HG03378 (cell line): ENCODE results near the gene COMMD10.

Experiments used
- ATAC-seq: cut with Tn5 transposase; IDR thresholded peaks from one replicate; pipeline ENCODE4 v1.9.1; 2021; ENCODE audit warnings: mild to moderate bottlenecking, moderate library complexity; ENCODE audit not compliant: unreplicated experiment

Gene COMMD10

DNA sequence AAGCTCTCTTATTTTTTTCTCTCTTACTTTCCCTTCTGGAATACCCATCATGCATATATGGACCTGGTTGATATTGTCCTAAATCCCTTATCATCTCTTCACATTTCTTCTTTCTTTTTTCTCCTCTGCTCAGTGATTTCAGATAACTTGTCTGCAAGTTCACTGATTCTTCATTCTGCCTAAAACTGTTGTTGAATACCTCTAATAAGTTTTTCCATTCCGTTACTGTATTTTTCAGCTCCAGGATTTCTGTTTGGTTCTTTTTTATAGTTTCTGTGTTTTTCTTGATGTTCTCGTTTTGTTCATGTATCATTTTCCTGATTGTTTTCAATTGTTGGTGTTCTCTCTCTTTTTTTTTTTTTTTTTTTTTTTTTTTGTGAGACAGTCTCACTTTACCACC lies 203.7 kb downstream of the COMMD10 start:
- no peak for ATAC-seq

- ATAC-seq, result no peak
Observed at GRCh38 chr5:116289276-116289675, 204.5 kb downstream of the COMMD10 start.

DNA sequence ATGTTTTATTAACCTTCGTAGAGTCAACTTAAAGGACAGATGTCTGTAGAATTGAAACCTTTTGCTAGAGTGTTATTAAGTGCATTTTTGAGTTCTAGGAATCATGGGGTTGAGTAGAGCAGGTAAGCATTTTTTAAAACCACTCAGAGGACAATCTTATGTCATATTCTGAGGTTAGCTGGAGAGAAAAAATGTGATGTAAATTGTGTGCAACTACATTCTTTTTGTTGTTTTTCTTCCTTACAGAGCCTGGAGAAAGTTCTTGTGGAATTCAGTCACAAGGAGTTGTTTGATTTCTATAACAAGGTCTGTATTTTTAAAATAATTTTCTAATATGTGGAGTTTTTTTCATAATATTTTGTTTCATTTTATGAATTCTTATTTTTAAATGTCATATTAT lies 206.4 kb downstream of the COMMD10 start:
- no peak for ATAC-seq

GRCh38 chr5:116292321-116292720 lies 207.5 kb downstream of the COMMD10 start:
- no peak for ATAC-seq

DNA sequence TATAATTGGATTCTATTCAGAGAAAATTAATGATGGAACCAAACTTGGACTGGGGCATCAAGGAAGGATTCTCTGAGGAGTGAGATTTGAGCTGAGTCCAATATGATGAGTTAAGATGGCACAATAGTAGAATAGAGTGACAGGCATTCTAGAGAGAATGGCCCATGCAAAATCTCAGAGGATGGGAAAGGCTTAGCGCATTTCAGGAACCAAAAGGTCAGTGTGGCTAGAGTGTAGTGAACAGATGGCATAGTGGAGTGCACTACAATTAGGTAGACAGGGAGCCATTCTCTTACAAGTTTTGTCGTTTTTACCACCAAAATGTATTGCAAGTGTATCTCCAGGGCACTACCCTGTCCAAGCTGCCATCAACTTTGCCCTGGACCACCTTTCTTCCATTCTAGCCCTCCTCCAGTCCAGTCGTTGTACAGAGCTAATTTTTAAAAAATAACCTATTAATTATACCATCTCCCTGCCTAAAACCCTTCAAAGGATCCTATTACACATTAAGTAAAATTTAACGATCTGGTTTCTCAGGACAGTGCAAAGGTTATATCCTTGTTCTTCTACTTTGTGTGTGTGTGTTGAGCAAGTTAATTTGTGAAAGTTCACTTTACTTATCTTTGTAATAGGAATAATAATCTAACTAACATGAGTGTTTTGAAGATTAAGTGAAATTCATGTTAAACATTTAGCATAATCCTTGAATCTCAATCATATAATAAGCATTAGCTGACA lies 211.7 kb downstream of the COMMD10 start:
- no peak for ATAC-seq

- ATAC-seq, result no peak
Observed at GRCh38 chr5:116297296-116297814, 212.5 kb downstream of the COMMD10 start.

- ATAC-seq, result no peak
Observed at GRCh38 chr5:116299746-116300640, 215.2 kb downstream of the COMMD10 start.

- ATAC-seq, result no peak
Observed at GRCh38 chr5:116301110-116301509, 216.3 kb downstream of the COMMD10 start.

DNA sequence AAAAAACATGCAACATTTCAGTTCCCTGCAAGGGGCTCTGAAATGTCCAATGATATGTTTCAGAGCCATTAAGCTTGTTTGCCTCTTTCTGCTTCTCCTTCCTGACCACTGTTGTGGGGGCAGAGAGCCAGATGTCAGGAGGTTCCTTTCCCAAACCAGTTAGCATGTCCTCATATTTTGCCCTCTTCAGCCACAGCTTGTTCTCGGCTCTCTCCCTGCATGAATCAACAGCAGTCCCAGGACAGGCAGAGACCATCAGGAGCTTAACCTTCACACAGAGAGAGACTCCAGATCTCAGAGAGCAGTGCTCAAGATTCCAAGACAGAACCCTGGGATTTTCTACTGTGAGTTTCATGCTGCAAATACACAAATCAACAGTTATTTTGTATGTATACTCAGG lies 218.5 kb downstream of the COMMD10 start:
- ATAC-seq, result no peak

DNA sequence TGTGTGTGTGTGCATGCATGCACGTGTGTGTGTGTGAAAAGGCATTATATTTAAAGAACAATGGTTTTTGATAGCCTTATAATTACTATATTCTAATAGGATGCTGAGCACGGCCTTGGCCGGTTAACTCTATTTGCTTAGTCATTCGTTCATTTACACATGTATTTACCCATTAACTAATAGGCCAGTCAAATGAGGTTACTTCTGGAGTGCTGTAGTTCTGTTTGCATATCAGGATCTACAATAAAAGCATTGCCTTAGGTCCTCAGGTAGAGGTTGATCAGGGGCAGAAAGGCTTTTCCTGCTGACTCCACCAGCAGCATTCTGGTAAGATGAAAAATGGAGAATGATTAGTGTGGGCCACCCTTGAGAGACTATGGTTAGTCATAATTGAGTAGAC lies 219.0 kb downstream of the COMMD10 start:
- no peak for ATAC-seq

DNA sequence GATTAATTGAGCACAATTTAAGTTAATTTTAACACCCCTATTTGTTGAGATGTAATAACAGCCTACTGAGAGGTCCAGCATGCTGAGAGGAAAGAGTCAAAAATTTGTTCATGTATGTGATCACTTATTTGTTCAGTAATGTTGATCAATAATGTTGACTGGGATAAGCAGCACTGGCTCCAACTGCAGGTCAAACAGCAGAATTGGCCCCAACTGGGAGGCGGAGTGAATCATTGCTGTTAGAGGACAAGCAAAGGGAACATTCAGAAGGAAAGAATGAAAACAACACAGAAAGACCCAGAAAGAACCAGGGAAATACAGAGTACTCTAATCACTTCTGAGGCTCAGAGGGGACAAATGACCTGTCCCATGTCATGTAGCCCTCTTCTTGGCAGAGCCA lies 221.1 kb downstream of the COMMD10 start:
- no peak for ATAC-seq

DNA sequence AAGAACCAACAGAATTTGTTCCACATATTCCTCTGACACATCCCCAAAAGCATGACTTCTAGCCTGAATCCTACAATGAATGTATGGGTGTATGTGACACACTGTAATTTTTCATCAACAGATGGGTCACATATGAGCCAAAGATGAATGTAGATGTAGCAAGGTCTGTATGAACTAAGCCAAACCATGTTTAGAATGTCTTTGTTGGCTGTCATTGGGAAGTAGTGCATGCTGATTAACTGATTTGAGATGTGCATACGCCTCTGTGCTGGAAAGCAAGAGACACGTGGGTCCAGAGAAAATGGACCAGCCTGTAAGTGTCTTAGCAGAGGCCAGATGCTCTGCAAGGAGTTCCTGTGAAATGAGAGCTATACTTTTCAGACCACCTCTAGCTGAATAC lies 222.0 kb downstream of the COMMD10 start:
- ATAC-seq, result no peak

DNA sequence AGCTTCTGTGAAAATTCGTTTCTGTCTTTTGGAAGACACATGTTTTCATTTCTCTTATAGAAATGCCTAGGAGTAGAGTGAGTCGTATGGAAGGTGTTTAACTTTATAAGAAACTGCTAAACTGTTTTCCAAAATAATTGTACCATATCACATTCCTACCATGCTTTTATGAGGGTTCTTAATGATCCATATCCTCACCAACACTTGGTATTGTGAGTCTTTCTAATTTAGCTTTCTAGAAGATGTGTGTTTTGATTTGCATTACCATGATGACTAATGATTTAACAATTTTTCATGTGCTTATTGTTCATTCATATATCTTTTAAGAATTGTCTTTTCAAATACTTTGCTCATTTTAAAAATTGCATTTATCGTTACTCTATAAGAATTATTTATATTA lies 223.6 kb downstream of the COMMD10 start:
- no peak for ATAC-seq

- ATAC-seq, result no peak
Observed at GRCh38 chr5:116313366-116313765, 228.5 kb downstream of the COMMD10 start.

GRCh38 chr5:116315531-116315930 lies 230.7 kb downstream of the COMMD10 start:
- no peak for ATAC-seq

GRCh38 chr5:116318091-116318854 lies 233.4 kb downstream of the COMMD10 start:
- ATAC-seq, result no peak

DNA sequence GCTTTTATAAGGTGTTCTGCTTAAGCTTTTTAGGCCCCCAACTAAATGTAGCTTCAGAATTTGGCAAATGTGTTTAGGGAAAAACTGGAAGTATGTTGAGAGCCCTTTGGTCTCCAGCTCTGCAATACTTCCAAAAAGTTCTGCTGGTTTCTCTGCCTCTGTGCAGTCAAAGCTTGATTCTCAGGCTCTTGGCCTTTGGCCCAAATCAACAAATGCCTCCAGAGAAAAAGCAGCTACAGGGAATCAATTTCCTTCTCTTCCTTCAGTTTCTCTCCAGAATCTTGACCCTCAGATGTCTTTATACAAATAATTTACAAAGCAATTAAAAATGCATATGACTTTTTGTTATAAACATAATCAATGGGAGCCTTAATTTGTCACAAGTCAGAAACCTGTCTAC lies 235.7 kb downstream of the COMMD10 start:
- no peak for ATAC-seq

- no peak for ATAC-seq
Observed at GRCh38 chr5:116329503-116329902, 244.7 kb downstream of the COMMD10 start.

DNA sequence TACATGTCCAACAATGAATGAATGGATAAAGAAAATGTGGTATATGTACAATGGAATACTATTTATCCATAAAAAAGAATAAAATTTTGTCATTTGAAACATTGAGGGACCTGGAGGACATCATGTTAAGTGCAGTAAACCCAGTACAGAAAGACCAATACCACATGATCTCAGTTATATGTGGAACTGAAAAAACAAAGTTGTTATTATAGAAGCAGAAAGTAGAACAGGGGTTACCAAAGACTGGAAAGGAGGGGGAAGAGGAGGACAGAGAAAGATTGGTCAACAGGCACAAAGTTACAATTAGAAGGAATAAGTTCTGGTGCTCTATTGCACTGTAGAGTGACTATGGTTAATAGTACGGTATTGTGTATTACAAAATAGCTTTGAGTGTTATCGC lies 256.0 kb downstream of the COMMD10 start:
- peak; percentile 56 for ATAC-seq
